Progenitor cell of endocrine pancreas (in vitro differentiated cells): ENCODE data around the gene CLSTN2. TPM values are rescaled to one million over a fixed set of nuclear protein-coding genes. Genes with fewer than 3 reads are reported as not detected.

Source experiments
- DNase-seq: peaks from one replicate; pipeline ENCODE4 v3.0.0; 2021; ENCODE audit warnings: low spot score; ENCODE audit not compliant: unreplicated experiment
- H3K27ac Mint-ChIP-seq: 2 replicates; pipeline ENCODE4 v1.8.0; 2021; ENCODE audit warnings: mild to moderate bottlenecking, moderate library complexity, mixed read lengths
- H3K27me3 Mint-ChIP-seq: 2 replicates; pipeline ENCODE4 v1.8.0; 2021; ENCODE audit warnings: mixed read lengths
- H3K36me3 Mint-ChIP-seq: 2 replicates; pipeline ENCODE4 v1.8.0; 2022; ENCODE audit warnings: mixed read lengths; ENCODE audit not compliant: insufficient read depth
- H3K4me1 Mint-ChIP-seq: 2 replicates; pipeline ENCODE4 v1.8.0; 2021; ENCODE audit warnings: low read depth, mixed read lengths
- H3K4me3 Mint-ChIP-seq: 2 replicates; pipeline ENCODE4 v1.8.0; 2021; ENCODE audit warnings: low read depth, mild to moderate bottlenecking, moderate library complexity, mixed read lengths
- H3K9me3 Mint-ChIP-seq: 2 replicates; pipeline ENCODE4 v1.8.0; 2021; ENCODE audit warnings: low read depth, mixed read lengths
- CTCF ChIP-seq: fragments of 200-600 bp; sonication (generic); IDR thresholded peaks from one replicate; pipeline ENCODE4 v1.5.0; 2021; ENCODE audit warnings: antibody characterized with exemption, mild to moderate bottlenecking; ENCODE audit not compliant: unreplicated experiment
- total RNA-seq: library from RNA; stranded (reverse); gene quantifications from 2 replicates; pipeline ENCODE4 v1.2.1, GENCODE V29; 2021

The CLSTN2 gene
- total RNA-seq, 1 donor from 2014 or later = 2.8 TPM

GRCh38 chr3:140163159-140163763 is 228.3 kb downstream of the CLSTN2 start:
- Mint-ChIP-seq H3K36me3 (no peaks in the 10 kb centered on the region), H3K27me3 (peaks cover 18% of the 10 kb centered on the region), H3K9me3 (no peaks in the 10 kb centered on the region), H3K4me1 (no peaks in the 10 kb centered on the region), H3K27ac (no peak overlapping the region), H3K4me3 (no peak overlapping the region)
- no peak for TF ChIP-seq CTCF
- DNase-seq = no peak

GRCh38 chr3:140164156-140164555 is 229.2 kb downstream of the CLSTN2 start:
- peaks cover under 1% of the 10 kb centered on the region for H3K9me3 Mint-ChIP-seq
- H3K4me3 Mint-ChIP-seq = no peak overlapping the region
- H3K4me1 Mint-ChIP-seq = no peaks in the 10 kb centered on the region

GRCh38 chr3:140164922-140165590 is 230.1 kb downstream of the CLSTN2 start:
- Mint-ChIP-seq H3K27ac (no peak overlapping the region), H3K36me3 (no peaks in the 10 kb centered on the region), H3K27me3 (peaks cover 18% of the 10 kb centered on the region), H3K4me1 (no peaks in the 10 kb centered on the region), H3K9me3 (peaks cover 7% of the 10 kb centered on the region), H3K4me3 (no peak overlapping the region)
- TF ChIP-seq CTCF = no peak
- no peak for DNase-seq

More at GRCh38 chr3:140164156-140164555, 229.2 kb downstream of the CLSTN2 start:
- no peak for TF ChIP-seq CTCF
- DNase-seq = no peak
- Mint-ChIP-seq H3K27ac (no peak overlapping the region), H3K27me3 (peaks cover 18% of the 10 kb centered on the region), H3K36me3 (no peaks in the 10 kb centered on the region)

GRCh38 chr3:140165781-140166180 is 230.8 kb downstream of the CLSTN2 start:
- Mint-ChIP-seq H3K27me3 (peaks cover 15% of the 10 kb centered on the region), H3K36me3 (no peaks in the 10 kb centered on the region), H3K4me1 (no peaks in the 10 kb centered on the region), H3K27ac (no peak overlapping the region), H3K9me3 (peaks cover 7% of the 10 kb centered on the region), H3K4me3 (no peak overlapping the region)
- no peak for DNase-seq
- no peak for TF ChIP-seq CTCF

- DNase-seq = no peak
- no peaks in the 10 kb centered on the region for H3K4me1 Mint-ChIP-seq
- peaks cover 7% of the 10 kb centered on the region for H3K9me3 Mint-ChIP-seq
- TF ChIP-seq CTCF = no peak
- no peak overlapping the region for H3K27ac Mint-ChIP-seq
- peaks cover 9% of the 10 kb centered on the region for H3K27me3 Mint-ChIP-seq
- no peaks in the 10 kb centered on the region for H3K36me3 Mint-ChIP-seq
- H3K4me3 Mint-ChIP-seq = no peak overlapping the region
These were observed 232.0 kb downstream of the CLSTN2 start for GRCh38 chr3:140166861-140167599.
